GM21381 (cell line): ENCODE results near the gene XYLB.
"Not testable (repeated sequence)": the region's sequence is repeated elsewhere in the genome, so short reads cannot be mapped to it uniquely, and the experiment has no call there.

Source experiments
- ATAC-seq: cut with Tn5 transposase; IDR thresholded peaks from one replicate; pipeline ENCODE4 v1.9.1; 2021; ENCODE audit warnings: mild to moderate bottlenecking, moderate library complexity; ENCODE audit not compliant: unreplicated experiment

XYLB gene

DNA sequence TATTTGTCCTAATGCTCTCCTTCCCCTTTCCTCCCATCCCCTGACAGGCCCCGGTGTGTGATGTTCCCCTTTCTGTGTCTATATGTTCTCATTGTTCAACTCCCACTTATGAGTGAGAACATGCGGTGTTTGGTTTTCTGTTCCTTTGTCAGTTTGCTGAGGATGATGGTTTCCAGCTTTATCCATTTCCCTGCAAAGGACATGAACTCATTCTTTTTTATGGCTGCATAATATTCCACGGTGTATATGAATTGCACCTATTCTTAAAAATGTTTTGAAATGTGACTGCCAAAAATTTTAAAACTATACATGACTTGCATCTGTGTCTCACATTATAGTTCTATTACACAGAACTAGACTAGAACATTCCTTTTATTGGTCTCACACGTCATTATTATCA lies 25.9 kb upstream of the XYLB start:
- ATAC-seq, result not testable (repeated sequence)

DNA sequence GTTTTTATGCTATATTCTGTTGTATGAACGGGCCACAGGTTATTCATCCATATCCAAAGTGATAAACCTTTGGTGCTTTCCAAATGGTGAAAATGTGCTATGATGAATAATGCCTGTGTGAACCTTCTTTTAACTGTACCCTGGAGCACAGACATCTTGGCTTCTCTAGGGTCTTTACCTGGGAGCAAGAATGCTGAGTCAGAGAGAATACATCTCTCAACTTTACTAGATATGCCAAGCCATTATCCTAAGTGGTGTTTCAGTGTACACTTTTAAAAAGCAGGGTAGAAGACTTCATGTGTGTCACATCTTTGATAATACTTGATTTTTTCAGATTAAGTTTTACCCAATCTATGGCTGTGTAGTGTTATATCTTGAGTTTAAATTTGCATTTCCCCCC lies 23.5 kb upstream of the XYLB start:
- ATAC-seq, result no peak

GRCh38 chr3:38325256-38325655 lies 21.3 kb upstream of the XYLB start:
- ATAC-seq, result no peak

DNA sequence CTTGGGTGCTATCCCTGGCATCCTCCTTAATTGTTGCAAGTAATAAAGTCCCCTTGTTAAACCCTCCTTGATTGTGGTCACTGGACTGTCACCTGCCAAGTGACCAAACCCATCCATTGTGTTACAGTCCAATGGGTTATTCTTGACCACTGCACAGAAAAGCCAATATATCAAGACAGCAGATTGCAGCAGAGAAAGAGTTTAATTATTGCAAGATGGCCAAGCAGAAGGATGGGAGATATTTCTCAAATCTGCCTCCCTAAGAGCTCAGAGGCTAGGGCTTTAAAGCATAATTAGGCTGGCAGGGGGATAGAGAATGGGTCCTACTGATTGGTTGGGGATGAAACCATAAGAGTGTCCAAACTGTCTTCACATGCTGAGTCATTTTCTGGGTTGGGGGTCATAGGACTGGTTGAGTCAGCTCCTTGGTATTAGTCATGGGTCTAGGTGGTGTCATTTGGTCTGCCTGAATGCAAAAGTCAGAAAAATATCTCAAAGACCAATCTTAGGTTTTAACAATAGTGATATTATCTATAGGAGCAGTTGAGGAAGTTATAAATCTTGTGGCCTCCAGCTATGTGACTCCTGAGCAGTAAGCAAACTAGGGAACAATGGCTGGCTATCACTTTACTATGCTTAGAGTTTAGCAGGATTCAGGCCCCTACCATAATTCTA lies 19.1 kb upstream of the XYLB start:
- no peak for ATAC-seq

- ATAC-seq, result no peak
These were observed 15.1 kb upstream of the XYLB start for GRCh38 chr3:38331257-38332022.

DNA sequence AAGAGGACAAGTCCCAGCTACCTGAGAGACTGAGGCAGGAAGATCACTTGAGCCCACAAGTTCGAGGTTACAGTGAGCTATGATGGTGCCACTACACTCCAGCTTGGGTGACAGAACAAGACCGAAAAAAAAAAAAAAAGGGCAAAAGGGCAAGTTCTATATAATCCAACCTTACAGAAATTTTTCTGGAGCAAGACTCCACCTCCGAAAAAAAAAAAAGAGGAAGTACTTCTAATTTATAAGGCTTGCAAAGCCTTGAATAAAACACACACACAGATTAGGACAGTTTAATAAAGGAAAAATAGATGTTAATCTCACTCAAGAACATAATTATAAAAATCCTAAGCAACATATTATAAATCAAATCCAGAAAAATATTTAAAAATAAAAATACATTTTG lies 14.4 kb upstream of the XYLB start:
- no peak for ATAC-seq

- no peak for ATAC-seq
These were observed 12.2 kb upstream of the XYLB start for GRCh38 chr3:38334142-38335055.

DNA sequence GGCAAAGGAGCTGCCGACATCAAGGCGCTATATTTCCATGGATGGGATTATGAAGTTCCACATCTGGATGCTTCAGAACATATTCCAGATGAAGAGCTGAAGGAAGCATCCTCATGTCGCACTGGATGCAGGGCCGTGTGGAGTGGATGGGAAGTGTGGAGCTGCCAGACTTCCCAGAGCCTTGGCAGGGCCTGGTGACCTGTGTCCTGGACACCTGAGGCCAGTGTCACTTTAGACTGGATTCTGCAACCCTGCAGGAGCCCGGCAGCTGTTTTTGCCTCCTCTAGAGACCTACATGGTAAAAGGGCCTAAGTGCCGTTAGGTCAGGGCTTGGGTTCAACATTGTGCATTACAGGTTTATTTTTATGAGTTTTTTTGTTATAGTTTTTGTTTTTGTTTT lies 11.3 kb upstream of the XYLB start:
- no peak for ATAC-seq

- ATAC-seq, result no peak
These were observed 8.9 kb upstream of the XYLB start for GRCh38 chr3:38337703-38338102.

DNA sequence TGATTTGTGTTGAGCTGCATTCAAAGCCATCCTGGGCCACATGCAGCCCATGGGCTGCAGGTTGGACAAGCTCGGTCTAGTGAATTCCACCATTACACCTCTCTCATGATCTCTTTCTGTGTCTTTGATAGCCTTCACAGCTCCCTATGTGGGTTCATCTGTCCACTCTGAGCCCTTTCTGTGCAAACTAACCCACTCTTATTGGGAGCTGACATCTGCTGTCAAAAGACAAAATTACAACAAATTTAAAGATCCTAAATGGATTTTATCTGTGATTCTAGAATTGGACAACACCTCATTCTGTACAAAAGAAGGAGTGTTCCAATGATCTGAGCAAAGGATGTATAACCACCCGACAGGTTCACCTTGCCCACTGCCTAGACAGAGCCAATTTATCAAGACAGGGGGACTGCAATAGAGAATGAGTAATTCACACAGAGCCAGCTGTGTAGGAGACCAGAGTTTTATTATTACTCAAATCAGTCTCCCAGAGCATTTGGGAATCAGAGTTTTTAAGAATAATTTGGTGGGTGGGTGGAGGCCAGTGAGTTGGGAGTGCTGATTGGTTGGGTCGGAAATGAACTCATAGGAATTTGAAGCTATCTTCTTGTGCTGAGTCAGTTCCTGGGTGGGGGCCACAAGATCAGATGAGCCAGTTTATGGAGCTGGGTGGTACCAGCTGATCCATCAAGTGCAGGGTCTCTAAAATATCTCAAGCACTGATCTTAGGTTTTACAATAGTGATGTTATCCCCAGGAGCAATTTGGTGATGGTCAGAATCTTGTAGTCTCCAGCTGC lies 2.6 kb upstream of the XYLB start:
- ATAC-seq, result no peak

GRCh38 chr3:38345879-38346586 lies 552 bp upstream of the XYLB start:
- peak; percentile 23 for ATAC-seq

- no peak for ATAC-seq
These were observed 1.0 kb downstream of the XYLB start for GRCh38 chr3:38347421-38348200.

DNA sequence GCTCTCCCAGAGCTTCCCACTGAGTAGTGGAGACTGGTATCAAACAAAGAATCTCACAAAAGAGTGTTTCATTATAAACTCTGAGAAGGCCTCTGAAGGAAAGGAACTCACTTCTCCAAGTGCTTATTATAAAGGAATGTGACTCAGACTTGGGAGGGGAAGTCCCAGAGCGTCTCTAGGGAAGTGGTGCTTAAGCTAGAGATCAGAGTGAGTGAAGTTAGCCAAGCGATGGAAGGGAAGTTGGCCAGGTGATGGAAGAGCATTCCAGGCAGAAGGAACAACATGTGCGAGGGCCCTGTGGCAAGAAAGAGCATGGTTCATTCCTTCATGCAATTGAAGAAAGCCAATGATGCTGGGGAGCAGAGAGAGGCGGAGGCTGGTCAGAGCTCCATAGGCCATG lies 2.3 kb downstream of the XYLB start:
- ATAC-seq, result no peak

GRCh38 chr3:38349684-38350359 lies 3.2 kb downstream of the XYLB start:
- ATAC-seq, result no peak

- no peak for ATAC-seq
These were observed 6.6 kb downstream of the XYLB start for GRCh38 chr3:38353151-38353550.

GRCh38 chr3:38354588-38355330 lies 8.2 kb downstream of the XYLB start:
- ATAC-seq, result no peak

- no peak for ATAC-seq
These were observed 12.5 kb downstream of the XYLB start for GRCh38 chr3:38359038-38359437.

DNA sequence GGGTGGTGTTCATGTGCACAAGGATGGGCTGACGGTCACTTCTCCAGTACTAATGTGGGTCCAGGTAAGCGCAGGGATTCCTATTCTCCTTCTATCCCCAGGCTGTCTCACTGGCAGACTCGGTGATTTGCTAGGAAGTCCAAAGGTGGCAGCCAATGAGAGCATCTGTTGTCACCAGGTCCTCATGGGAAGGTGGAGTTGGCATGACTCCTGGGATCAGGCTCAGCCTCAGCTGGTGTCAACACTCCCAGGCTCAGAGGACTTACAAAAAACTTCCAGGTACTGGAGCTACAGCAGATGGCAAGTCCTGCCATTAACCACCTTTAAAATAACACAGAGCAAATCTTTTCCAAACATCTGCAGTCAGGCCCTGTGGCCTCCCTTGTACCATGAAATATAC lies 13.8 kb downstream of the XYLB start:
- no peak for ATAC-seq
